ENCODE results near the gene NISCH.

DNA sequence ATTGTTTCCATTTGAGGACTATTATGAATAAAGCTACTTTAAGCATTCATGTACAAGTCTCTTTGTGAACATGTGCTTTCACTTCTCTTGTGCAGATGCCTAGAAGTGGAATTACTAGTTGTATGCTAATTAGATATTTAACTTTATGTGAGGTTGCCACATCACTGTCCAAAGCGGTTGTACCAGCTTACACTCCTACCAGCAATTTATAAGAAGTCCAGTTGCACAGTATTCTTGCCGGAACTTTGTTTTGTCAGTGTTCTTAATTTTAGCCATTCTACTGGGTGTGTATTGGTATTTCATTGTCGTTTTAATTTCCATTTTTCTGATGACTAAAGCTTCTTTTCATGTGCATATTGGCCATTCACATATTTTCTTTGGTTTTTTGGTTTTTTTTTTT, 39.6 kb upstream of the NISCH start:
- TF ChIP-seq EP300 (IDR thresholded peaks at IDR 0.05; ENCODE audit: borderline replicate concordance) (no peak), CEBPB (IDR thresholded peaks at IDR 0.05) (no peak)
- TF ChIP-seq, protein P1, sequence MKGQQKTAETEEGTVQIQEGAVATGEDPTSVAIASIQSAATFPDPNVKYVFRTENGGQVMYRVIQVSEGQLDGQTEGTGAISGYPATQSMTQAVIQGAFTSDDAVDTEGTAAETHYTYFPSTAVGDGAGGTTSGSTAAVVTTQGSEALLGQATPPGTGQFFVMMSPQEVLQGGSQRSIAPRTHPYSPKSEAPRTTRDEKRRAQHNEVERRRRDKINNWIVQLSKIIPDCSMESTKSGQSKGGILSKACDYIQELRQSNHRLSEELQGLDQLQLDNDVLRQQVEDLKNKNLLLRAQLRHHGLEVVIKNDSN (IDR thresholded peaks at IDR 0.05) = no peak
- TF ChIP-seq, protein P2, sequence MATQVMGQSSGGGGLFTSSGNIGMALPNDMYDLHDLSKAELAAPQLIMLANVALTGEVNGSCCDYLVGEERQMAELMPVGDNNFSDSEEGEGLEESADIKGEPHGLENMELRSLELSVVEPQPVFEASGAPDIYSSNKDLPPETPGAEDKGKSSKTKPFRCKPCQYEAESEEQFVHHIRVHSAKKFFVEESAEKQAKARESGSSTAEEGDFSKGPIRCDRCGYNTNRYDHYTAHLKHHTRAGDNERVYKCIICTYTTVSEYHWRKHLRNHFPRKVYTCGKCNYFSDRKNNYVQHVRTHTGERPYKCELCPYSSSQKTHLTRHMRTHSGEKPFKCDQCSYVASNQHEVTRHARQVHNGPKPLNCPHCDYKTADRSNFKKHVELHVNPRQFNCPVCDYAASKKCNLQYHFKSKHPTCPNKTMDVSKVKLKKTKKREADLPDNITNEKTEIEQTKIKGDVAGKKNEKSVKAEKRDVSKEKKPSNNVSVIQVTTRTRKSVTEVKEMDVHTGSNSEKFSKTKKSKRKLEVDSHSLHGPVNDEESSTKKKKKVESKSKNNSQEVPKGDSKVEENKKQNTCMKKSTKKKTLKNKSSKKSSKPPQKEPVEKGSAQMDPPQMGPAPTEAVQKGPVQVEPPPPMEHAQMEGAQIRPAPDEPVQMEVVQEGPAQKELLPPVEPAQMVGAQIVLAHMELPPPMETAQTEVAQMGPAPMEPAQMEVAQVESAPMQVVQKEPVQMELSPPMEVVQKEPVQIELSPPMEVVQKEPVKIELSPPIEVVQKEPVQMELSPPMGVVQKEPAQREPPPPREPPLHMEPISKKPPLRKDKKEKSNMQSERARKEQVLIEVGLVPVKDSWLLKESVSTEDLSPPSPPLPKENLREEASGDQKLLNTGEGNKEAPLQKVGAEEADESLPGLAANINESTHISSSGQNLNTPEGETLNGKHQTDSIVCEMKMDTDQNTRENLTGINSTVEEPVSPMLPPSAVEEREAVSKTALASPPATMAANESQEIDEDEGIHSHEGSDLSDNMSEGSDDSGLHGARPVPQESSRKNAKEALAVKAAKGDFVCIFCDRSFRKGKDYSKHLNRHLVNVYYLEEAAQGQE (IDR thresholded peaks at IDR 0.05; ENCODE audit: low read depth) = no peak

All from Ishikawa (cell line).